GM23338 (cell line): Measurements from ENCODE around the gene TENT5A. TPM values are rescaled to one million over a fixed set of nuclear protein-coding genes. Genes with fewer than 3 reads are reported as not detected.

Experiments used
- ATAC-seq: fragments of 200-7000 bp; cut with Tn5 transposase; 3 replicates; pipeline ENCODE4 v1.9.1; 2020
- DNase-seq: peaks from one replicate; pipeline ENCODE4 v3.0.0-alpha.2; 2015; ENCODE audit warnings: low spot score
- H2AFZ ChIP-seq: fragments of 200-600 bp; sonication (generic); 2 replicates; pipeline ENCODE4 v1.8.0; 2016; ENCODE audit warnings: antibody characterized with exemption, mild to moderate bottlenecking, moderate library complexity
- H3F3A ChIP-seq: fragments of 200-600 bp; sonication (generic); replicated peaks from 2 replicates; pipeline ENCODE4 v1.8.0; 2017; ENCODE audit warnings: antibody characterized with exemption, mixed run types, low read depth
- H3K27ac ChIP-seq: fragments of 200-600 bp; sonication (generic); 2 replicates; pipeline ENCODE4 v1.6.1; 2016; ENCODE audit warnings: low read depth
- H3K27me3 ChIP-seq: fragments of 200-600 bp; sonication (generic); 2 replicates; pipeline ENCODE4 v1.8.0; 2016; ENCODE audit warnings: mild to moderate bottlenecking, mixed run types, moderate library complexity; ENCODE audit not compliant: insufficient read depth
- H3K36me3 ChIP-seq: fragments of 200-600 bp; sonication (generic); 2 replicates; pipeline ENCODE4 v1.8.0; 2016; ENCODE audit warnings: mild to moderate bottlenecking; ENCODE audit not compliant: insufficient read depth
- H3K4me1 ChIP-seq: fragments of 200-600 bp; sonication (generic); 2 replicates; pipeline ENCODE4 v1.8.0; 2016; ENCODE audit warnings: mild to moderate bottlenecking, moderate library complexity; ENCODE audit not compliant: insufficient read depth
- H3K4me2 ChIP-seq: fragments of 200-600 bp; sonication (generic); 2 replicates; pipeline ENCODE4 v1.7.1; 2017; ENCODE audit warnings: mixed run types
- H3K4me3 ChIP-seq: fragments of 200-600 bp; sonication (generic); 2 replicates; pipeline ENCODE4 v1.6.1; 2016; ENCODE audit warnings: mixed run types
- H3K79me2 ChIP-seq: fragments of 200-600 bp; sonication (generic); replicated peaks from 2 replicates; pipeline ENCODE4 v1.8.0; 2017; ENCODE audit warnings: mild to moderate bottlenecking; ENCODE audit not compliant: insufficient read depth
- H3K9me2 ChIP-seq: fragments of 200-600 bp; sonication (generic); 2 replicates; pipeline ENCODE4 v1.8.0; 2017; ENCODE audit not compliant: insufficient read depth
- H4K20me1 ChIP-seq: fragments of 200-600 bp; sonication (generic); replicated peaks from 2 replicates; pipeline ENCODE4 v1.8.0; 2017; ENCODE audit warnings: mild to moderate bottlenecking; ENCODE audit not compliant: insufficient read depth
- H3K27ac Mint-ChIP-seq: 2 replicates; pipeline ENCODE4 v1.8.0; 2020; ENCODE audit warnings: inconsistent platforms, mild to moderate bottlenecking, moderate library complexity, mixed read lengths
- H3K27me3 Mint-ChIP-seq: 3 replicates; pipeline ENCODE4 v1.8.0; 2022; ENCODE audit warnings: low read depth, mild to moderate bottlenecking, moderate library complexity, mixed read lengths, inconsistent platforms; ENCODE audit not compliant: insufficient read depth, poor library complexity
- H3K36me3 Mint-ChIP-seq: 3 replicates; pipeline ENCODE4 v1.8.0; 2021; ENCODE audit warnings: low read depth, mild to moderate bottlenecking, inconsistent platforms, moderate library complexity, mixed read lengths
- H3K4me1 Mint-ChIP-seq: 3 replicates; pipeline ENCODE4 v1.8.0; 2020; ENCODE audit warnings: mild to moderate bottlenecking, inconsistent platforms, mixed read lengths
- H3K4me3 Mint-ChIP-seq: 3 replicates; pipeline ENCODE4 v1.8.0; 2021; ENCODE audit warnings: moderate library complexity, mild to moderate bottlenecking, inconsistent platforms, mixed read lengths
- H3K9me3 Mint-ChIP-seq: 3 replicates; pipeline ENCODE4 v1.8.0; 2020; ENCODE audit warnings: moderate library complexity, mild to moderate bottlenecking, inconsistent platforms, mixed read lengths
- CTCF ChIP-seq, 2 experiments: fragments of 200-600 bp in 1 of 2; sonication (generic) in 1 of 2; conservative IDR thresholded peaks; 2 replicates each; pipeline versions ENCODE4 v1.5.1 to v1.6.1; 2016 to 2017; ENCODE audit warnings: antibody characterized with exemption in 2 of 2, low read depth in 2 of 2, mild to moderate bottlenecking in 2 of 2, moderate library complexity in 1 of 2
- EZH2 ChIP-seq: fragments of 200-600 bp; sonication (generic); IDR thresholded peaks from one replicate; pipeline ENCODE4 v1.8.0; 2017; ENCODE audit warnings: antibody characterized with exemption, mild to moderate bottlenecking, low read depth; ENCODE audit not compliant: unreplicated experiment
- NANOG ChIP-seq: IDR thresholded peaks from 2 replicates; pipeline ENCODE4 v1.6.1; 2016; ENCODE audit warnings: antibody characterized with exemption, borderline replicate concordance
- STAT1 ChIP-seq: IDR thresholded peaks from one replicate; pipeline ENCODE4 v1.6.1; 2016; ENCODE audit warnings: antibody characterized with exemption; ENCODE audit not compliant: unreplicated experiment
- ZNF331 ChIP-seq: fragments of 250-450 bp; sonication (Bioruptor Pico); IDR thresholded peaks from 2 replicates; pipeline ENCODE4 v1.5.0; 2020; ENCODE audit warnings: low read depth, mild to moderate bottlenecking, moderate library complexity
- polyA plus RNA-seq: library from polyadenylated mRNA; unstranded; fragments of >200 nt; fragmentation: Nextera tagmentation; extraction: Ambion mirVana; gene quantifications from 2 replicates; pipeline ENCODE4 v1.2.1, GENCODE V29; 2016
- total RNA-seq: library from RNA; depleted of rRNA; stranded (reverse); fragments of >200 nt; shearing (Covaris generic); gene quantifications from 2 replicates; pipeline ENCODE4 v1.2.3, GENCODE V29; 2014
- TF ChIP-seq, protein P1 (sequence below): fragments of 250-450 bp; sonication (Bioruptor Pico); IDR thresholded peaks from 2 replicates; pipeline ENCODE4 v1.5.0; 2020; ENCODE audit warnings: mild to moderate bottlenecking, moderate library complexity

Gene TENT5A
- total and polyA plus RNA-seq, 2 experiments from 2014 or later, result 3.8 to 4.7 TPM

GRCh38 chr6:81793821-81794475, 41.5 kb upstream of the TENT5A start:
- no peak for ATAC-seq
- no peaks in the 10 kb centered on the region for H4K20me1 ChIP-seq
- no peaks in the 10 kb centered on the region for H3K9me2 ChIP-seq
- H3K79me2 ChIP-seq, result no peaks in the 10 kb centered on the region
- Mint-ChIP-seq H3K27ac (no peak overlapping the region), H3K36me3 (peaks cover 4% of the 10 kb centered on the region; the same call in 2 of the 3 replicates), H3K4me3 (no peak overlapping the region), H3K4me1 (peaks cover 40% of the 10 kb centered on the region), H3K27me3 (no peaks in the 10 kb centered on the region), H3K9me3 (no peaks in the 10 kb centered on the region; the same call in 2 of the 3 replicates)
- no peaks in the 10 kb centered on the region for H3F3A ChIP-seq
- DNase-seq, result no peak
- no peaks in the 10 kb centered on the region for H3K27me3 ChIP-seq
- H3K4me1 ChIP-seq, result peaks cover 20% of the 10 kb centered on the region
- H3K4me2 ChIP-seq, result no peak overlapping the region
- H3K27ac ChIP-seq, result no peak overlapping the region
- H3K4me3 ChIP-seq, result no peak overlapping the region
- no peak overlapping the region for H2AFZ ChIP-seq
- H3K36me3 ChIP-seq, result no peaks in the 10 kb centered on the region
- TF ChIP-seq, protein P1, sequence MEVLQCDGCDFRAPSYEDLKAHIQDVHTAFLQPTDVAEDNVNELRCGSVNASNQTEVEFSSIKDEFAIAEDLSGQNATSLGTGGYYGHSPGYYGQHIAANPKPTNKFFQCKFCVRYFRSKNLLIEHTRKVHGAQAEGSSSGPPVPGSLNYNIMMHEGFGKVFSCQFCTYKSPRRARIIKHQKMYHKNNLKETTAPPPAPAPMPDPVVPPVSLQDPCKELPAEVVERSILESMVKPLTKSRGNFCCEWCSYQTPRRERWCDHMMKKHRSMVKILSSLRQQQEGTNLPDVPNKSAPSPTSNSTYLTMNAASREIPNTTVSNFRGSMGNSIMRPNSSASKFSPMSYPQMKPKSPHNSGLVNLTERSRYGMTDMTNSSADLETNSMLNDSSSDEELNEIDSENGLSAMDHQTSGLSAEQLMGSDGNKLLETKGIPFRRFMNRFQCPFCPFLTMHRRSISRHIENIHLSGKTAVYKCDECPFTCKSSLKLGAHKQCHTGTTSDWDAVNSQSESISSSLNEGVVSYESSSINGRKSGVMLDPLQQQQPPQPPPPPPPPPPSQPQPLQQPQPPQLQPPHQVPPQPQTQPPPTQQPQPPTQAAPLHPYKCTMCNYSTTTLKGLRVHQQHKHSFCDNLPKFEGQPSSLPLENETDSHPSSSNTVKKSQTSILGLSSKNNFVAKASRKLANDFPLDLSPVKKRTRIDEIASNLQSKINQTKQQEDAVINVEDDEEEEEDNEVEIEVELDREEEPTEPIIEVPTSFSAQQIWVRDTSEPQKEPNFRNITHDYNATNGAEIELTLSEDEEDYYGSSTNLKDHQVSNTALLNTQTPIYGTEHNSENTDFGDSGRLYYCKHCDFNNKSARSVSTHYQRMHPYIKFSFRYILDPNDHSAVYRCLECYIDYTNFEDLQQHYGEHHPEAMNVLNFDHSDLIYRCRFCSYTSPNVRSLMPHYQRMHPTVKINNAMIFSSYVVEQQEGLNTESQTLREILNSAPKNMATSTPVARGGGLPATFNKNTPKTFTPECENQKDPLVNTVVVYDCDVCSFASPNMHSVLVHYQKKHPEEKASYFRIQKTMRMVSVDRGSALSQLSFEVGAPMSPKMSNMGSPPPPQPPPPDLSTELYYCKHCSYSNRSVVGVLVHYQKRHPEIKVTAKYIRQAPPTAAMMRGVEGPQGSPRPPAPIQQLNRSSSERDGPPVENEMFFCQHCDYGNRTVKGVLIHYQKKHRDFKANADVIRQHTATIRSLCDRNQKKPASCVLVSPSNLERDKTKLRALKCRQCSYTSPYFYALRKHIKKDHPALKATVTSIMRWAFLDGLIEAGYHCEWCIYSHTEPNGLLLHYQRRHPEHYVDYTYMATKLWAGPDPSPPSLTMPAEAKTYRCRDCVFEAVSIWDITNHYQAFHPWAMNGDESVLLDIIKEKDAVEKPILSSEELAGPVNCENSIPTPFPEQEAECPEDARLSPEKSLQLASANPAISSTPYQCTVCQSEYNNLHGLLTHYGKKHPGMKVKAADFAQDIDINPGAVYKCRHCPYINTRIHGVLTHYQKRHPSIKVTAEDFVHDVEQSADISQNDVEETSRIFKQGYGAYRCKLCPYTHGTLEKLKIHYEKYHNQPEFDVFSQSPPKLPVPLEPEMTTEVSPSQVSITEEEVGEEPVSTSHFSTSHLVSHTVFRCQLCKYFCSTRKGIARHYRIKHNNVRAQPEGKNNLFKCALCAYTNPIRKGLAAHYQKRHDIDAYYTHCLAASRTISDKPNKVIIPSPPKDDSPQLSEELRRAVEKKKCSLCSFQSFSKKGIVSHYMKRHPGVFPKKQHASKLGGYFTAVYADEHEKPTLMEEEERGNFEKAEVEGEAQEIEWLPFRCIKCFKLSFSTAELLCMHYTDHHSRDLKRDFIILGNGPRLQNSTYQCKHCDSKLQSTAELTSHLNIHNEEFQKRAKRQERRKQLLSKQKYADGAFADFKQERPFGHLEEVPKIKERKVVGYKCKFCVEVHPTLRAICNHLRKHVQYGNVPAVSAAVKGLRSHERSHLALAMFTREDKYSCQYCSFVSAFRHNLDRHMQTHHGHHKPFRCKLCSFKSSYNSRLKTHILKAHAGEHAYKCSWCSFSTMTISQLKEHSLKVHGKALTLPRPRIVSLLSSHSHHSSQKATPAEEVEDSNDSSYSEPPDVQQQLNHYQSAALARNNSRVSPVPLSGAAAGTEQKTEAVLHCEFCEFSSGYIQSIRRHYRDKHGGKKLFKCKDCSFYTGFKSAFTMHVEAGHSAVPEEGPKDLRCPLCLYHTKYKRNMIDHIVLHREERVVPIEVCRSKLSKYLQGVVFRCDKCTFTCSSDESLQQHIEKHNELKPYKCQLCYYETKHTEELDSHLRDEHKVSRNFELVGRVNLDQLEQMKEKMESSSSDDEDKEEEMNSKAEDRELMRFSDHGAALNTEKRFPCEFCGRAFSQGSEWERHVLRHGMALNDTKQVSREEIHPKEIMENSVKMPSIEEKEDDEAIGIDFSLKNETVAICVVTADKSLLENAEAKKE (CRISPR knock-in tag), result no peak
- no peak for TF ChIP-seq STAT1
- no peak for TF ChIP-seq ZNF331 (CRISPR knock-in tag)
- no peak for TF ChIP-seq CTCF (conservative IDR thresholded peaks at IDR 0.05; ENCODE audit: low read depth in 2 of 2)
- no peak for TF ChIP-seq NANOG
- no peak for TF ChIP-seq EZH2
